Mononuclear cell (primary cell): ENCODE measurements around the gene ZNHIT6. TPM values are rescaled to one million over a fixed set of nuclear protein-coding genes. Genes with fewer than 3 reads are reported as not detected.

Experiments used
- H3K27me3 ChIP-seq: 2 replicates; pipeline ENCODE4 v1.6.0; 2011; ENCODE audit warnings: low read length, control low read depth; ENCODE audit not compliant: insufficient read depth
- H3K4me1 ChIP-seq: 2 replicates; pipeline ENCODE4 v1.5.1; 2011; ENCODE audit warnings: mild to moderate bottlenecking, low read length, control low read depth; ENCODE audit not compliant: insufficient read depth
- H3K4me3 ChIP-seq: 2 replicates; pipeline ENCODE4 v1.5.1; 2011; ENCODE audit warnings: mild to moderate bottlenecking, low read length, moderate library complexity
- H3K9me3 ChIP-seq: 2 replicates; pipeline ENCODE4 v1.5.1; 2011; ENCODE audit warnings: low read depth, mild to moderate bottlenecking, control low read depth, low read length
- total RNA-seq: library from RNA; depleted of rRNA; stranded (reverse); fragments of >200 nt; gene quantifications from one replicate; pipeline ENCODE4 v1.2.3, GENCODE V29; 2012

The ZNHIT6 gene
- total RNA-seq, 1 donor, result 8.6 TPM

GRCh38 chr1:85602571-85602970, 105.7 kb downstream of the ZNHIT6 start:
- no peaks in the 10 kb centered on the region for H3K9me3 ChIP-seq
- no peak overlapping the region for H3K4me3 ChIP-seq
- no peaks in the 10 kb centered on the region for H3K4me1 ChIP-seq
- H3K27me3 ChIP-seq, result no peaks in the 10 kb centered on the region

- Histone ChIP-seq H3K4me1 (no peaks in the 10 kb centered on the region), H3K9me3 (no peaks in the 10 kb centered on the region), H3K4me3 (no peak overlapping the region), H3K27me3 (no peaks in the 10 kb centered on the region)
These were observed 106.3 kb downstream of the ZNHIT6 start for GRCh38 chr1:85601901-85602300.

- no peaks in the 10 kb centered on the region for H3K27me3 ChIP-seq
- no peak overlapping the region for H3K4me3 ChIP-seq
- no peaks in the 10 kb centered on the region for H3K4me1 ChIP-seq
- no peaks in the 10 kb centered on the region for H3K9me3 ChIP-seq
These were observed 108.6 kb downstream of the ZNHIT6 start for GRCh38 chr1:85599681-85600080.

Other genes starting within 250 kb of the ZNHIT6 start
- gene DDAH1, start 243.3 kb downstream of the ZNHIT6 start, total RNA-seq, result 0.21 TPM
- gene CCN1, start 127.7 kb downstream of the ZNHIT6 start, total RNA-seq, result not detected